HG02678 (cell line): ENCODE measurements around the gene CHCHD6.

Experiments used
- ATAC-seq: cut with Tn5 transposase; IDR thresholded peaks from one replicate; pipeline ENCODE4 v1.9.1; 2021; ENCODE audit warnings: mild to moderate bottlenecking, moderate library complexity; ENCODE audit not compliant: unreplicated experiment

CHCHD6 gene

GRCh38 chr3:126955004-126955790, 251.2 kb downstream of the CHCHD6 start:
- peak; percentile 80 for ATAC-seq

- no peak for ATAC-seq
These were observed 252.3 kb downstream of the CHCHD6 start for GRCh38 chr3:126956361-126956760.

- no peak for ATAC-seq
These were observed 253.0 kb downstream of the CHCHD6 start for GRCh38 chr3:126956866-126957650.

GRCh38 chr3:126957776-126958637, 254.0 kb downstream of the CHCHD6 start:
- ATAC-seq: no peak

- ATAC-seq: no peak
These were observed 254.6 kb downstream of the CHCHD6 start for GRCh38 chr3:126958638-126959085.

- ATAC-seq: no peak
These were observed 255.3 kb downstream of the CHCHD6 start for GRCh38 chr3:126959136-126959920.

- no peak for ATAC-seq
These were observed 256.0 kb downstream of the CHCHD6 start for GRCh38 chr3:126959921-126960603.

- ATAC-seq: no peak
These were observed 256.6 kb downstream of the CHCHD6 start for GRCh38 chr3:126960604-126960995.

- peak; percentile 70 for ATAC-seq
These were observed 257.3 kb downstream of the CHCHD6 start for GRCh38 chr3:126961191-126961790.

- ATAC-seq: no peak
These were observed 257.9 kb downstream of the CHCHD6 start for GRCh38 chr3:126961791-126962461.

- no peak for ATAC-seq
These were observed 258.7 kb downstream of the CHCHD6 start for GRCh38 chr3:126962756-126963155.

- no peak for ATAC-seq
These were observed 259.5 kb downstream of the CHCHD6 start for GRCh38 chr3:126963261-126964190.

GRCh38 chr3:126964261-126964660, 260.2 kb downstream of the CHCHD6 start:
- no peak for ATAC-seq

- ATAC-seq: no peak
These were observed 260.9 kb downstream of the CHCHD6 start for GRCh38 chr3:126964950-126965349.

- ATAC-seq: no peak
These were observed 261.6 kb downstream of the CHCHD6 start for GRCh38 chr3:126965526-126966080.

- ATAC-seq: no peak
These were observed 263.3 kb downstream of the CHCHD6 start for GRCh38 chr3:126967386-126967785.
